ENCODE data around the gene CSTB.

GRCh38 chr21:43811262-43812105 is 35.4 kb upstream of the CSTB start:
- no peak for TF ChIP-seq CTCF (IDR thresholded peaks at IDR 0.05; ENCODE audit: poor library complexity)
- no peak for TF ChIP-seq EZH2phosphoT487 (IDR thresholded peaks at IDR 0.05; ENCODE audit: low read depth, severe bottlenecking, unreplicated experiment)

All from hepatocyte (in vitro differentiated cells).